ENCODE data around the gene KIF21B.

Gene KIF21B, protein sequence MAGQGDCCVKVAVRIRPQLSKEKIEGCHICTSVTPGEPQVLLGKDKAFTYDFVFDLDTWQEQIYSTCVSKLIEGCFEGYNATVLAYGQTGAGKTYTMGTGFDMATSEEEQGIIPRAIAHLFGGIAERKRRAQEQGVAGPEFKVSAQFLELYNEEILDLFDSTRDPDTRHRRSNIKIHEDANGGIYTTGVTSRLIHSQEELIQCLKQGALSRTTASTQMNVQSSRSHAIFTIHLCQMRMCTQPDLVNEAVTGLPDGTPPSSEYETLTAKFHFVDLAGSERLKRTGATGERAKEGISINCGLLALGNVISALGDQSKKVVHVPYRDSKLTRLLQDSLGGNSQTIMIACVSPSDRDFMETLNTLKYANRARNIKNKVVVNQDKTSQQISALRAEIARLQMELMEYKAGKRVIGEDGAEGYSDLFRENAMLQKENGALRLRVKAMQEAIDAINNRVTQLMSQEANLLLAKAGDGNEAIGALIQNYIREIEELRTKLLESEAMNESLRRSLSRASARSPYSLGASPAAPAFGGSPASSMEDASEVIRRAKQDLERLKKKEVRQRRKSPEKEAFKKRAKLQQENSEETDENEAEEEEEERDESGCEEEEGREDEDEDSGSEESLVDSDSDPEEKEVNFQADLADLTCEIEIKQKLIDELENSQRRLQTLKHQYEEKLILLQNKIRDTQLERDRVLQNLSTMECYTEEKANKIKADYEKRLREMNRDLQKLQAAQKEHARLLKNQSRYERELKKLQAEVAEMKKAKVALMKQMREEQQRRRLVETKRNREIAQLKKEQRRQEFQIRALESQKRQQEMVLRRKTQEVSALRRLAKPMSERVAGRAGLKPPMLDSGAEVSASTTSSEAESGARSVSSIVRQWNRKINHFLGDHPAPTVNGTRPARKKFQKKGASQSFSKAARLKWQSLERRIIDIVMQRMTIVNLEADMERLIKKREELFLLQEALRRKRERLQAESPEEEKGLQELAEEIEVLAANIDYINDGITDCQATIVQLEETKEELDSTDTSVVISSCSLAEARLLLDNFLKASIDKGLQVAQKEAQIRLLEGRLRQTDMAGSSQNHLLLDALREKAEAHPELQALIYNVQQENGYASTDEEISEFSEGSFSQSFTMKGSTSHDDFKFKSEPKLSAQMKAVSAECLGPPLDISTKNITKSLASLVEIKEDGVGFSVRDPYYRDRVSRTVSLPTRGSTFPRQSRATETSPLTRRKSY (N-terminal part only)

DNA sequence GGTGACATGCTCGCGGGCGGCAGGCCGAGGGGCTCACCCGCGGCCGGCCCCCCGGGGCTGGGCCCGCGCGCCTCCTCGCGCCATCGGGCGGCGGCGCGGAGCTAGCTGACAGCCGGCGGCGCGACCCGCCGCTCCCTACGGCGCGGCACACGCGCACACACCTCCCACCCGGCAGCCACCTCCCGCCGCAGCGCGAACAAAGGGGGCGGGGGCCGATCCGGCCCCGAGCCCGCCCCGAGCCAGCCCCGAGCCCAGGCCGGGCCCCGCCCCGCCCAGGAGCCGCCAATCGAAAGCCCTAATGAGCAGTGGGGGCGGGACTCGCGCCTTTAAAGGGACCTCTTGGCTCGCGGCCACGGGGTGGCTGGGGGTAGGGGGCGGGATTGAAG is at the start of gene KIF21B:
TSS of gene KIF21B (minus strand) at position 198 of the 386 bp plus-strand sequence. CDS start 331 bp downstream, outside the sequence.
- no peak within 1 kb of the TSS for H3K27ac ChIP-seq (ENCODE audit: low read depth, low read length)
- H3K27me3 ChIP-seq (ENCODE audit: insufficient read depth, low read length) = peaks cover 12% of the 10 kb centered on the region
- no peaks in the 10 kb centered on the region for H3K36me3 ChIP-seq (ENCODE audit: insufficient read depth, low read length)
- no peaks in the 10 kb centered on the region for H3K79me2 ChIP-seq (ENCODE audit: control insufficient read depth, insufficient read depth, low read length, unreplicated experiment)
- H2AFZ ChIP-seq (ENCODE audit: low read length, unreplicated experiment) = peak within 1 kb of the TSS; percentile 41
- H3K4me3 ChIP-seq (ENCODE audit: low read depth, low read length) = peak within 1 kb of the TSS; percentile 66
- peaks cover 21% of the 10 kb centered on the region for H3K4me1 ChIP-seq (ENCODE audit: control insufficient read depth, insufficient read depth, low read length, unreplicated experiment)

DNA sequence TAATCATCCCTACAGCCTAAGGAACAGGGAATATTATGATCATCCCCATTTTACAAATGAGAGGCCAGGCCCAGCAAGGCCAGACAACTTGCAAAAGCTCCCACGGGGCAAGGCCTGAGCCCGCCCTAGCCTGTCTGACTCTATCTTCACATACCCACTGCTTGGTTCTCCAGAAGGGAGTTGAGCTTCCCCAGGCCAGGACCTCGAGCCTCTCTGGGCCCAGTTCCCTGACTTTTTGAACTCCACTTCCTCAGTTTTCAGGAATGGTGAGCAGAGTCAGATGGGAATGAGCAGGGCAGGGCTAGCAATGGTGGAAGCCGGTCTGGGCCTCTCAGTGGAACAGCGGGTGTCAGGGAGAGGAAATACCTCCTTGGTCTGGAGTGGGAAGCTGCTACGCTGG is 49.4 kb upstream of the KIF21B start:
- Histone ChIP-seq H3K4me1 (ENCODE audit: control insufficient read depth, insufficient read depth, low read length, unreplicated experiment) (no peaks in the 10 kb centered on the region), H3K79me2 (ENCODE audit: control insufficient read depth, insufficient read depth, low read length, unreplicated experiment) (no peaks in the 10 kb centered on the region), H3K27ac (ENCODE audit: low read depth, low read length) (no peak overlapping the region), H3K36me3 (ENCODE audit: insufficient read depth, low read length) (no peaks in the 10 kb centered on the region), H3K4me3 (ENCODE audit: low read depth, low read length) (no peak overlapping the region), H3K27me3 (ENCODE audit: insufficient read depth, low read length) (peaks cover 68% of the 10 kb centered on the region), H2AFZ (ENCODE audit: low read length, unreplicated experiment) (no peak overlapping the region)

DNA sequence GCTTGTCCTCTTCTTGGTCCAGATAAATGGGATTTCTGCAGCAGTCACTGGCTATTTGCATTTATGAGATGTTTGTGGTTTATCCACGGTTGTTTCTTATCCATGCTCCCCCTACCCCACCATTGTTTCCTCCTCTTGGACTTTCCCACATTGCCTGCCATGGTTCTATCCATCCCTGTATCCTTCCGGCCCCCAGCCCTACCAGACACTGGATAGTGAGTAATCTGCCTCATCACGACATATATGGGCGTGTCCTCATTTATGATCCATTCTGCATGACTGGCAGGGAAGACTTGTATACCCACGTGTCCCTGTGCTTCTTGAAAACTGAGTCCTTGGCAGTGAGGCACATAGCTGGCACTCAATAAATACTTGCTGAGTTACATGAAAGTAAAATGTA is 48.6 kb upstream of the KIF21B start:
- H3K79me2 ChIP-seq (ENCODE audit: control insufficient read depth, insufficient read depth, low read length, unreplicated experiment) = no peaks in the 10 kb centered on the region
- H3K4me3 ChIP-seq (ENCODE audit: low read depth, low read length) = no peak overlapping the region
- peaks cover 70% of the 10 kb centered on the region for H3K27me3 ChIP-seq (ENCODE audit: insufficient read depth, low read length)
- H3K36me3 ChIP-seq (ENCODE audit: insufficient read depth, low read length) = no peaks in the 10 kb centered on the region
- no peak overlapping the region for H3K27ac ChIP-seq (ENCODE audit: low read depth, low read length)
- no peaks in the 10 kb centered on the region for H3K4me1 ChIP-seq (ENCODE audit: control insufficient read depth, insufficient read depth, low read length, unreplicated experiment)
- H2AFZ ChIP-seq (ENCODE audit: low read length, unreplicated experiment) = no peak overlapping the region

DNA sequence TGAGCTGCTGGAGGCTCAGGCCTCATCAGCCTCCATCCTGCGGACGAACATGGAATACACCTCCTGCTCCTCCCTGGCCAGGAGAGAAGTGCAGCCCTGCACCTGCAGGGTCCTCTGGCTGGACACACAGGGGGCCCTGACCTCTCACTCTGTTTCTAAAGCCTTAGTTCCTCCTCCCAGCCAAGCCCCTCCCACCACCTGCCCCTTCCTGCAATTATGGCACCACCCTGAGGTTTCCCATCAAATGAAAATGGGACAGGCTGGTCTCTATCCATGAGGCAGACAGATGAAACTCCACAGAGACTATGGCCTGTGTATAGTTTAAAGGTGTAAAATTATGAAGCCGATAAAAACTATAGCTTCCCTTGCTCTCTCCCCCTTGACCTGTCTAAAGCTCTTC is 46.1 kb upstream of the KIF21B start:
- peaks cover 83% of the 10 kb centered on the region for H3K27me3 ChIP-seq (ENCODE audit: insufficient read depth, low read length)
- no peaks in the 10 kb centered on the region for H3K36me3 ChIP-seq (ENCODE audit: insufficient read depth, low read length)
- no peak overlapping the region for H3K4me3 ChIP-seq (ENCODE audit: low read depth, low read length)
- no peaks in the 10 kb centered on the region for H3K4me1 ChIP-seq (ENCODE audit: control insufficient read depth, insufficient read depth, low read length, unreplicated experiment)
- H3K79me2 ChIP-seq (ENCODE audit: control insufficient read depth, insufficient read depth, low read length, unreplicated experiment) = no peaks in the 10 kb centered on the region
- H2AFZ ChIP-seq (ENCODE audit: low read length, unreplicated experiment) = no peak overlapping the region
- H3K27ac ChIP-seq (ENCODE audit: low read depth, low read length) = no peak overlapping the region

DNA sequence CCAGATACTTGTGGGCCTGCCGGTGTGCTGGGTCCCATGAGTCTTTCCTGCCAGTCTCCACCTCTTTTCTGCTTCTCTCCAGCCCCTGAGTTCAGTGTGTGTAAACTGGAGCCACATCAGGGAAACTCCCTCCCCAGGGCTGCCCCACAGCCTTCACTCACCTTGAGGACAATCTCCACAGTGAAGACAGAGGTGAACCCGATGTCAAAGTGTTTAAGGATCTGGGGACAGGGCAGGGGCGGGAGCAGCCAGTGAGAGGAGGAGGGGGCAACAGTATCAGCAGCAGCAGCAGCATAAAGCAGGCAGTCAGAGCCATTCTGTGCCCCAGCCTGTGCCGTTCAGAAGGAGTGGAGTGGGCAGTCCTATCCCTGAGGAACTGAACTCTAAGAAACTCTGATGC is 45.5 kb upstream of the KIF21B start:
- Histone ChIP-seq H2AFZ (ENCODE audit: low read length, unreplicated experiment) (no peak overlapping the region), H3K79me2 (ENCODE audit: control insufficient read depth, insufficient read depth, low read length, unreplicated experiment) (no peaks in the 10 kb centered on the region), H3K36me3 (ENCODE audit: insufficient read depth, low read length) (no peaks in the 10 kb centered on the region), H3K27me3 (ENCODE audit: insufficient read depth, low read length) (peaks cover 84% of the 10 kb centered on the region), H3K4me1 (ENCODE audit: control insufficient read depth, insufficient read depth, low read length, unreplicated experiment) (no peaks in the 10 kb centered on the region), H3K4me3 (ENCODE audit: low read depth, low read length) (no peak overlapping the region), H3K27ac (ENCODE audit: low read depth, low read length) (no peak overlapping the region)

DNA sequence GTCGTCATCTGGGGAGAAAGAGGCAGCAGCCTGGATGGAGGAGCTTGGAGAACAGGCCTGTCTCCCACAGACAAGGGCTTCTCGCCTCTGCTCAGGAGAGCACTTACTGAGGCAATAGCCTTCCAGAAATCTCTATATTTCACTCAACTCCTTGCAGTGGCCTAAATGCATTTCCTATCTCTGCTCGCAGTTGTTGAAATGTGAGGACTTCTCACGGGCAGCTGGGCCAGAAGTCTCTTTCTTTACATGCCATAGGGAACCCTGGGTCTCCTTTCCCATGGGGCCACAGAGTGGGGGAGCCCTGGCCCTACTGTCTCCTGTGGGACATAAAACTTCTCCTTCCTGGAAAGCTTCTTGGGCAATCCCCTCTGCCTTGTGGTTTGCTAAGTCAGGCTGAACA is 43.5 kb upstream of the KIF21B start:
- peaks cover 75% of the 10 kb centered on the region for H3K27me3 ChIP-seq (ENCODE audit: insufficient read depth, low read length)
- no peak overlapping the region for H3K4me3 ChIP-seq (ENCODE audit: low read depth, low read length)
- no peaks in the 10 kb centered on the region for H3K79me2 ChIP-seq (ENCODE audit: control insufficient read depth, insufficient read depth, low read length, unreplicated experiment)
- H3K27ac ChIP-seq (ENCODE audit: low read depth, low read length) = no peak overlapping the region
- H3K36me3 ChIP-seq (ENCODE audit: insufficient read depth, low read length) = no peaks in the 10 kb centered on the region
- H2AFZ ChIP-seq (ENCODE audit: low read length, unreplicated experiment) = no peak overlapping the region
- no peaks in the 10 kb centered on the region for H3K4me1 ChIP-seq (ENCODE audit: control insufficient read depth, insufficient read depth, low read length, unreplicated experiment)

DNA sequence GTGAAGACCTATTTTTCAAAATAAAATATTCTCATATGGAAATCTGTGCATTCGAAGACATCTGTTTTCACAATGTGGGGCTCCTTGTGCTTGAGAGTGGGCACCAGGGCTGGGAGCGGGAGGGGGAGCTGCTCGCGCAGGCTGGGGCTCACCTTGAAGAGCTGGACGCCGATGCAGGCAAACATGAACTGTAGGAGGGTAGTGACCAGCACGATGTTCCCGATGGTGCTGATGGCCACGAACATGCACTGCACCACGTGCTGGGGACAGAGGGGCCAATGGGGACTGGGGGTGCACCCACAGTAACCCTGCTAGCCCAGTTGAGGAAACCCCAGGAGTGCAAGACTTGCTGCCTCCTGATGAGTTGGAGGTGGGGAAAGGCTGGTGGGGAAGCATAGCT is 42.2 kb upstream of the KIF21B start:
- Histone ChIP-seq H3K79me2 (ENCODE audit: control insufficient read depth, insufficient read depth, low read length, unreplicated experiment) (no peaks in the 10 kb centered on the region), H3K4me1 (ENCODE audit: control insufficient read depth, insufficient read depth, low read length, unreplicated experiment) (no peaks in the 10 kb centered on the region), H3K27ac (ENCODE audit: low read depth, low read length) (no peak overlapping the region), H3K27me3 (ENCODE audit: insufficient read depth, low read length) (peaks cover 62% of the 10 kb centered on the region), H3K36me3 (ENCODE audit: insufficient read depth, low read length) (no peaks in the 10 kb centered on the region), H3K4me3 (ENCODE audit: low read depth, low read length) (no peak overlapping the region), H2AFZ (ENCODE audit: low read length, unreplicated experiment) (no peak overlapping the region)

DNA sequence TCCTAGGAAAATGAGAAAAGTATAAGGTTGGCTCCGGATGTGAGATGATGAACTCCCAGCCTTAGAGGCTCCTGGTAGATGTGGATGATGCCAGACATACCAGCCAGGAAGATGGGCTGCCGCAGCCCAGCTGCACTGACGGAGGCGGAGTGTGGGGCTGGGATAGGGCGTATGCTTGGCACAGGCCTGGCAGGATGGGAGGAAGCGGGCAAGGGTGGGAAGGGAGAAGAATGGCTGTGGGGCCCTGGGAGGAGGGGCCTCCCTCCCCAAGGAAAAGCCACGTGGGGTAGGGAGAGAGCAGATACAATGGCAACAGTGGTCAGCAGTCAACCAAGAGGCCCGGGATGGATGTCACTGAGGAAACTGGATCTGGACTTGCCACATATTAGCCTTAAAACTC is 41.3 kb upstream of the KIF21B start:
- Histone ChIP-seq H3K79me2 (ENCODE audit: control insufficient read depth, insufficient read depth, low read length, unreplicated experiment) (no peaks in the 10 kb centered on the region), H3K4me3 (ENCODE audit: low read depth, low read length) (no peak overlapping the region), H2AFZ (ENCODE audit: low read length, unreplicated experiment) (no peak overlapping the region), H3K27me3 (ENCODE audit: insufficient read depth, low read length) (peaks cover 53% of the 10 kb centered on the region), H3K36me3 (ENCODE audit: insufficient read depth, low read length) (no peaks in the 10 kb centered on the region), H3K27ac (ENCODE audit: low read depth, low read length) (no peak overlapping the region), H3K4me1 (ENCODE audit: control insufficient read depth, insufficient read depth, low read length, unreplicated experiment) (no peaks in the 10 kb centered on the region)

DNA sequence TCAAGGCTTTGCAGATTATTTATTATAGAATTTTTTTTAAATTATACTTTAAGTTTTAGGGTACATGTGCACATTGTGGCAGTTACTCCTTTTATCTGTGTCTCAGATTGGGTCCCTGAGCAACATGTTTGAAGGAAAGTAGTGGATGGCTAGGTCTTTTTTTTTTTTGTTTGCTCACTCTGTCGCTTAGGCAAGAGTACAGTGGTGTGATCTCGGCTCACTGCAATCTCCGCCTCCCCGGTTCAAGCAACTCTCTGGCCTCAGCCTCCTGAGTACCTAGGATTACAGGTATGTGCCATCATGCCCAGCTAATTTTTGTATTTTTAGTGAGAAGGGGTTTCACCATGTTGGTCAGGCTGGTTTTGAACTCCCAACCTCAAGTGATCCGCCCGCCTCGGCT is 39.6 kb upstream of the KIF21B start:
- H3K4me1 ChIP-seq (ENCODE audit: control insufficient read depth, insufficient read depth, low read length, unreplicated experiment) = no peaks in the 10 kb centered on the region
- H3K27ac ChIP-seq (ENCODE audit: low read depth, low read length) = no peak overlapping the region
- H3K36me3 ChIP-seq (ENCODE audit: insufficient read depth, low read length) = no peaks in the 10 kb centered on the region
- no peak overlapping the region for H3K4me3 ChIP-seq (ENCODE audit: low read depth, low read length)
- H3K79me2 ChIP-seq (ENCODE audit: control insufficient read depth, insufficient read depth, low read length, unreplicated experiment) = no peaks in the 10 kb centered on the region
- no peak overlapping the region for H2AFZ ChIP-seq (ENCODE audit: low read length, unreplicated experiment)
- peaks cover 51% of the 10 kb centered on the region for H3K27me3 ChIP-seq (ENCODE audit: insufficient read depth, low read length)

DNA sequence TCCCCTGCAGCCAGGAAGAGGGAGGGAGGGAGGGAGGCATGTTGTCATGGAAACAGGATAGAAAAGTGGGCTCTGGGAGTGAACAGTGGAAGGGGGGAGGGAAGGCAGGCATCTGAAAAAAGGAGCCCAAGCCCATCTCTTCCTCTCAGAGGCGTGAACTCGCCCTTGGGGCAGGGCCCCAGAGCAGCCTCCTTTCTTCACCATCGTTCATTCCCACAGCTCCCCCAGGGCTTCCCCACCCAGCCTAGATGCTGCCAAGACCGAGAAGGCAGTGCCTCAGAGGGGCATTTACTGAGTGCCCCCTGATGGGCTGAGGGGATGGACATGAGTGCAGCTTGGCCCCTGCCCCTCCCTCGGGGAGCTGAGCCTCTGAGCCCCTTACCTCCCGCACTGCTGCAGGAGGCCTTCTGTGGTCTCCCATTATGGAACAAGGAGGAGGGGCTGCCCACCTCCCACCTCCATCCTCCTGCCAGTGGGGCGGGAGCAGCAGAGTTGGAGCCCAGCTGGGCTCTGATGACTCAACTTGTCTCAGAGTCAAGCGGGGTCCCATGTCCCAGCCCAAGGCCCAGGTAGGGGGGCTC is 39.1 kb upstream of the KIF21B start:
- peaks cover 52% of the 10 kb centered on the region for H3K27me3 ChIP-seq (ENCODE audit: insufficient read depth, low read length)
- no peaks in the 10 kb centered on the region for H3K4me1 ChIP-seq (ENCODE audit: control insufficient read depth, insufficient read depth, low read length, unreplicated experiment)

More for the DNA sequence above, 39.1 kb upstream of the KIF21B start:
- no peak overlapping the region for H3K4me3 ChIP-seq (ENCODE audit: low read depth, low read length)
- H3K79me2 ChIP-seq (ENCODE audit: control insufficient read depth, insufficient read depth, low read length, unreplicated experiment) = no peaks in the 10 kb centered on the region
- no peaks in the 10 kb centered on the region for H3K36me3 ChIP-seq (ENCODE audit: insufficient read depth, low read length)
- H3K27ac ChIP-seq (ENCODE audit: low read depth, low read length) = no peak overlapping the region
- H2AFZ ChIP-seq (ENCODE audit: low read length, unreplicated experiment) = no peak overlapping the region
